HepG2 (cell line): ENCODE results near the gene PGAP3. TPM values are rescaled to one million over a fixed set of nuclear protein-coding genes. Genes with fewer than 3 reads are reported as not detected.

Experiments
- ATAC-seq: fragments of 200-7000 bp; cut with Tn5 transposase; 3 replicates; pipeline ENCODE4 v1.9.1; 2020; ENCODE audit warnings: mild to moderate bottlenecking, moderate library complexity
- BruUV-seq: library from RNA; stranded (reverse); fragments of 400-500 nt; replicated peaks from 2 replicates; lab custom pipeline; 2021; lab: Mats Ljungman, UMichigan
- CTCF ChIA-PET: fragments of 300-600 bp; formaldehyde crosslinking; extraction: SDS; loops from one replicate; lab custom pipeline; 2021; ENCODE audit warnings: low total read pairs, inconsistent platforms, low intra/inter-chr PET ratio; lab: Yijun Ruan, JAX
- POLR2A ChIA-PET: fragments of 350-600 bp; sonication (Branson Sonifier 250); formaldehyde crosslinking; loops from one replicate; lab custom pipeline; 2020; ENCODE audit warnings: antibody characterized with exemption, inconsistent platforms; lab: Yijun Ruan, JAX
- DNase-seq: peaks from one replicate; pipeline ENCODE4 v3.0.0-alpha.2; 2015; ENCODE audit warnings: low spot score
- FAIRE-seq: peaks from 3 replicates; lab custom pipeline; 2011; peaks lifted over from hg19 to GRCh38; lab: Jason Lieb, UNC
- H2AFZ ChIP-seq: one replicate; pipeline ENCODE4 v1.6.1; 2011; ENCODE audit warnings: low read length, inconsistent platforms
- H3K27ac ChIP-seq: fragments of 300-600 bp; 3 replicates; pipeline ENCODE4 v1.8.0; 2011; ENCODE audit warnings: mixed run types, mild to moderate bottlenecking, mixed read lengths, low read length, inconsistent platforms; ENCODE audit not compliant: insufficient read depth; ENCODE audit errors: extremely low read length
- H3K27me3 ChIP-seq, 2 experiments: fragments of 200-600 bp in 1 of 2; 2 replicates in 1 of 2; 3 replicates in 1 of 2; pipeline versions ENCODE4 v1.6.0 to v1.8.0; 2011; ENCODE audit warnings: low read length in 2 of 2, mild to moderate bottlenecking in 2 of 2, moderate library complexity in 2 of 2, inconsistent platforms in 1 of 2; ENCODE audit not compliant: insufficient read depth in 2 of 2, control insufficient read depth in 1 of 2
- H3K36me3 ChIP-seq, 2 experiments: fragments of 200-600 bp in 1 of 2; replicated peaks in 1 of 2; 2 replicates in 1 of 2; 3 replicates in 1 of 2; pipeline versions ENCODE4 v1.5.1 to v1.8.0; 2011; ENCODE audit warnings: low read length in 2 of 2, inconsistent platforms in 1 of 2; ENCODE audit not compliant: insufficient read depth in 2 of 2, control insufficient read depth in 1 of 2
- H3K4me1 ChIP-seq: 2 replicates; pipeline ENCODE4 v1.5.1; 2012; ENCODE audit warnings: low read length, inconsistent platforms; ENCODE audit not compliant: insufficient read depth
- H3K4me2 ChIP-seq: 2 replicates; pipeline ENCODE4 v1.6.0; 2011; ENCODE audit warnings: low read depth, low read length, inconsistent platforms
- H3K4me3 ChIP-seq, 3 experiments: fragments of 200-600 bp in 1 of 3; sonication (generic), shearing (Covaris generic) in 1 of 3; replicated peaks in 1 of 3; 2 replicates each; pipeline ENCODE4 v1.5.1; 2011 to 2016; ENCODE audit warnings: low read length in 3 of 3, inconsistent platforms in 2 of 3, low read depth in 2 of 3, mild to moderate bottlenecking in 2 of 3, control low read depth in 1 of 3, mixed read lengths in 1 of 3; ENCODE audit not compliant: insufficient read depth in 1 of 3
- H3K79me2 ChIP-seq: one replicate; pipeline ENCODE4 v1.6.1; 2011; ENCODE audit warnings: low read length, inconsistent platforms; ENCODE audit not compliant: insufficient read depth
- H3K9ac ChIP-seq: 2 replicates; pipeline ENCODE4 v1.6.0; 2011; ENCODE audit warnings: mild to moderate bottlenecking, low read depth, low read length, inconsistent platforms; ENCODE audit not compliant: insufficient read depth
- H3K9me3 ChIP-seq: 2 replicates; pipeline ENCODE4 v1.5.1; 2012; ENCODE audit warnings: mild to moderate bottlenecking, low read length
- H4K20me1 ChIP-seq: 2 replicates; pipeline ENCODE4 v1.6.0; 2011; ENCODE audit warnings: inconsistent platforms, mild to moderate bottlenecking, low read length, moderate library complexity; ENCODE audit not compliant: insufficient read depth
- MIER3 ChIP-seq: IDR thresholded peaks from 2 replicates; pipeline ENCODE4 v1.6.1; 2016; ENCODE audit warnings: missing compliant biosample characterization, borderline replicate concordance
- RBM39 ChIP-seq: fragments of 200-400 bp; formaldehyde crosslinking; IDR thresholded peaks from one replicate; pipeline ENCODE4 v1.6.1; 2018; ENCODE audit warnings: antibody characterized with exemption, mild to moderate bottlenecking, low read depth, low read length; ENCODE audit not compliant: poor library complexity, severe bottlenecking
- THAP9 ChIP-seq: sonication (generic); formaldehyde crosslinking; IDR thresholded peaks from 2 replicates; pipeline ENCODE4; 2020; ENCODE audit warnings: missing genetic modification reagents, mild to moderate bottlenecking, borderline replicate concordance
- ZNF550 ChIP-seq: sonication (generic); formaldehyde crosslinking; IDR thresholded peaks from 2 replicates; pipeline ENCODE4 v1.4.0; 2020; ENCODE audit warnings: mild to moderate bottlenecking, missing genetic modification reagents, borderline replicate concordance
- ZSCAN5A ChIP-seq: sonication (generic); formaldehyde crosslinking; IDR thresholded peaks from 2 replicates; pipeline ENCODE4 v1.8.0; 2022; ENCODE audit warnings: mild to moderate bottlenecking, missing genetic modification reagents, borderline replicate concordance
- WGBS: methylation state at CpG from one replicate; pipeline ENCODE4 v1.1.6; 2017; ENCODE audit warnings: low lambda C conversion rate; 5-methylcytosine and 5-hydroxymethylcytosine counted together
- in situ Hi-C: cut with HindIII; loops from 2 replicates; pipeline ENCODE4 v1.10.0; 2017; ENCODE audit warnings: low pct_unique_long_range_greater_than_20kb; ENCODE audit not compliant: extremely low pct_ligation_motif_present
- intact Hi-C: fragments of 100-400 bp; cut with micrococcal nuclease; formaldehyde crosslinking; loops from one replicate; pipeline ENCODE4 v1.10.0; 2022; ENCODE audit not compliant: unreplicated experiment
- polyA plus RNA-seq, 8 experiments: library from polyadenylated mRNA; depleted of rRNA in 3 of 8; stranded (reverse) in 7 of 8; unstranded in 1 of 8; fragments of >200 nt; fragmentation: Illumina TruSeq in 4 of 8; extraction: Trizol in 4 of 8; gene quantifications; 2 replicates each; pipeline versions ENCODE4 v1.2.1 to v1.2.3, GENCODE V29; 2011 to 2016; ENCODE audit warnings: low read depth in 4 of 8, missing spikeins in 1 of 8, mixed read lengths in 1 of 8; ENCODE audit not compliant: insufficient read depth in 1 of 8
- total RNA-seq, 5 experiments: library from RNA; depleted of rRNA; stranded (reverse); fragments of >200 nt; fragmentation: Illumina TruSeq; extraction: Trizol; gene quantifications; 2 replicates each; pipeline ENCODE4 v1.2.3, GENCODE V29; 2016; ENCODE audit warnings: low read depth in 1 of 5

The PGAP3 gene
- total and polyA plus RNA-seq, 2 of the 13 experiments (the other 11 are each of a cell fraction or from before 2014, with no cell fraction given) = 11.9 to 14.6 TPM

DNA sequence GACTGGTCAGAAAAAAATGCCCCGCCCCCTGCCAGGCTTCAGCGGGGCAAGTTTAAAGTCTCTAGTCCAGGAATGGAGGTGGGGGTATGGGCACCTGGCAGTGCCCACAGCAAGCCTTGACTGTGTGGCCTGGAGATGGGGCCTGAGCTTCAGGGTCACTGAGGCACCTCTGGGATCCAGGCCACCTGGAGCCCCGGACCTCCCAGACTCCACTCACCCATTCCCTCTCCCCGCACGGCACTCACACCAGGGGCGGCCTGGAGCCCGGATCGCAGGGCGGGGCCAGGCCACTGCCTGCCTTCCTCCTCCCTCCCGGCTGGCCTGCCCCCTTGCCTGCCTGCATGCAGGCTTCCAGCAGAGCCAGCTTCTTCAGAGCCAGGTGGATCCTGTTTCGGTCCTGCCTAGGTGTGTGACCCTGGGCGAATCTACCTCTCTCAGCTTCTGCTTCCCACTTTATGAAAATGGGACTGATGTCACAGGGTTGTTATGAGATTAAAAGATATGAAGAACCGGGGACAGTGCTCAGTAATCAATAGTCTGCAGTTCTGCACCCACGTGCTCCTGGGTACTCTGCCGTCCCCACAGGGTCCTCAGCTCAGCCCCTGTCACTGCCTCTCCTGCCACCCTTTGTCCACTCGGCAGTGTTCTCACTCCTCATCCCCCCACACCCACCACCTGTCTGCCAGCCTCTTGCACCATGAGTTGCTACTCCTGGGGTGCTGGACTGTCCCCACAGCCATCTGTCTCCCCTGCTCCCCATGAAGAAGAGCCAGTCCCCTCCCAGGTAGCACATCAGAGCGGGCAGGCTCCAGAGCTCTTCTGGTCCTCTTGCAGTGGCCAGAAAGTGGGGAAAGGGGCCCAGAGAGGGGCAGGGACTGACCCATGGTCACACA lies 23.9 kb downstream of the PGAP3 start (continued):
- TF ChIP-seq ZSCAN5A (CRISPR knock-in tag) = no peak
- no peak for TF ChIP-seq ZNF550

- no peaks in the 10 kb centered on the region for H3K9me3 ChIP-seq
- H3K27me3 ChIP-seq = peaks cover 5 to 23% of the 10 kb centered on the region in 2 experiments
- TF ChIP-seq MIER3 (CRISPR knock-in tag) = no peak
- TF ChIP-seq THAP9 (CRISPR knock-in tag) = no peak
- peak; percentile 27 for TF ChIP-seq RBM39
- peaks cover 21 to 24% of the 10 kb centered on the region in 2 experiments; a peak in 4 of 5 replicates for H3K36me3 ChIP-seq
- BruUV-seq = no TSS peak
- H3K4me1 ChIP-seq = peaks cover 49% of the 10 kb centered on the region
- no peak overlapping the region for H3K9ac ChIP-seq
- H3K4me3 ChIP-seq = no peak overlapping the region; a peak in 1 of 6 replicates
- H2AFZ ChIP-seq = no peak overlapping the region
- no peaks in the 10 kb centered on the region for H4K20me1 ChIP-seq
- intact Hi-C loops = no loop called here
- ChIA-PET POLR2A (interaction anchor here (0.8 to 1.8 kb wide), 5 partner anchors 9 to 90 kb away, joined by 3 to 5 read pairs (median 3); no protein-coding TSS in a partner anchor), CTCF (interaction anchor here (3.6 kb wide), 1 partner anchor 41 kb away, joined by 22 read pairs; no protein-coding TSS in a partner anchor)
- H3K79me2 ChIP-seq = no peaks in the 10 kb centered on the region
- 49% methylated on average over 4 of the region's 4 CpGs for WGBS
- ATAC-seq (no peak), FAIRE-seq (no peak), DNase-seq (no peak)
- in situ Hi-C loops = no loop called here
- no peak overlapping the region for H3K27ac ChIP-seq
- peak overlapping the region; percentile 59 for H3K4me2 ChIP-seq
Observed at GRCh38 chr17:39663340-39663687, 24.5 kb downstream of the PGAP3 start.
